Fibroblast of mammary gland (primary cell): ENCODE data around the gene PBXIP1.

ENCODE experiments used
- DNase-seq: peaks from one replicate; pipeline ENCODE4 v3.0.0-alpha.2; 2010; ENCODE audit warnings: low read depth
- H3K4me3 ChIP-seq: 2 replicates; pipeline ENCODE4 v1.5.1; 2011; ENCODE audit warnings: low read depth, mild to moderate bottlenecking, low read length, moderate library complexity; ENCODE audit not compliant: control insufficient read depth
- TF ChIP-seq, protein P1 (sequence below): conservative IDR thresholded peaks from 2 replicates; pipeline ENCODE4 v1.5.1; 2011; ENCODE audit warnings: low read depth, low read length, inconsistent platforms; ENCODE audit not compliant: control insufficient read depth, insufficient read depth

Gene PBXIP1

DNA sequence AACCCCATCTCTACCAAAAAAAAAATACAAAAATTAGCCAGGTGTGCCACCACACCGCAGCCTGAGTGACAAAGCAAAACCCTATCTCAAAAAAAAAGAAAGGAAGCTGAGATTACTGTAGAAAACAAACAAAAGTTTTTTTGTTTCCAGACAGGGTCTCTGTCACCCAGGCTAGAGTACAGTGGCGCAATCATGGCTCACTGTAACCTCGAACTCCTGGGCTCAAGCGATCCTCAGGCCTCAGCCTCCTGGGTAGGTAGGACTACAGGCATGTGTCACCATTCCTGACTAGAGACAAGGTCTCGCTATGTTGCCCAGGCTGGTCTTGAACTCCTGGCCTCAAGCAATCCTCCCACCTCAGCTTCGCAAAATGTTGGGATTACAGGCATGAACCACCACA, 8.5 kb upstream of the PBXIP1 start:
- no peak overlapping the region for H3K4me3 ChIP-seq
- no peak for DNase-seq
- TF ChIP-seq, protein P1, sequence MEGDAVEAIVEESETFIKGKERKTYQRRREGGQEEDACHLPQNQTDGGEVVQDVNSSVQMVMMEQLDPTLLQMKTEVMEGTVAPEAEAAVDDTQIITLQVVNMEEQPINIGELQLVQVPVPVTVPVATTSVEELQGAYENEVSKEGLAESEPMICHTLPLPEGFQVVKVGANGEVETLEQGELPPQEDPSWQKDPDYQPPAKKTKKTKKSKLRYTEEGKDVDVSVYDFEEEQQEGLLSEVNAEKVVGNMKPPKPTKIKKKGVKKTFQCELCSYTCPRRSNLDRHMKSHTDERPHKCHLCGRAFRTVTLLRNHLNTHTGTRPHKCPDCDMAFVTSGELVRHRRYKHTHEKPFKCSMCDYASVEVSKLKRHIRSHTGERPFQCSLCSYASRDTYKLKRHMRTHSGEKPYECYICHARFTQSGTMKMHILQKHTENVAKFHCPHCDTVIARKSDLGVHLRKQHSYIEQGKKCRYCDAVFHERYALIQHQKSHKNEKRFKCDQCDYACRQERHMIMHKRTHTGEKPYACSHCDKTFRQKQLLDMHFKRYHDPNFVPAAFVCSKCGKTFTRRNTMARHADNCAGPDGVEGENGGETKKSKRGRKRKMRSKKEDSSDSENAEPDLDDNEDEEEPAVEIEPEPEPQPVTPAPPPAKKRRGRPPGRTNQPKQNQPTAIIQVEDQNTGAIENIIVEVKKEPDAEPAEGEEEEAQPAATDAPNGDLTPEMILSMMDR, result no peak

DNA sequence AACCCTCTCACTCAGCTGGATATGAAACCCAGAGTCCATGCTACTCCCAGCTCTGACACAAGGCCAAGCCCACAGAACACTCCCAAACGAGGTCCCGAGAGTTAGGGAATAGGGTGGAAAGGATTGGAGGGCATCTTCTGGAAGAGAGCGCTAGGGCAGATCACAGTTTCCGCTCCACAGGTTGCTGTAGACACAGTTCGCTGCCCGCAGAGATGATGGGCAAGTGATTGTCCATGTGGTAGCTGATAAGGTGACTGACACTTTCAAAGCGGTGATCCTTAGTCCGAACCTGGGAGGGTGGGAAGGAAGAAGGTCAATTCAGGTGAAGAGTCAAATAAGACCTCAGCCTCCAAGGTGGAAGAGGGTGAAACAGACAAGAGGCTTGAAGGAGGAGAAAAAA, 7.7 kb upstream of the PBXIP1 start:
- DNase-seq, result no peak
- no peak overlapping the region for H3K4me3 ChIP-seq
- TF ChIP-seq, protein P1, result no peak

DNA sequence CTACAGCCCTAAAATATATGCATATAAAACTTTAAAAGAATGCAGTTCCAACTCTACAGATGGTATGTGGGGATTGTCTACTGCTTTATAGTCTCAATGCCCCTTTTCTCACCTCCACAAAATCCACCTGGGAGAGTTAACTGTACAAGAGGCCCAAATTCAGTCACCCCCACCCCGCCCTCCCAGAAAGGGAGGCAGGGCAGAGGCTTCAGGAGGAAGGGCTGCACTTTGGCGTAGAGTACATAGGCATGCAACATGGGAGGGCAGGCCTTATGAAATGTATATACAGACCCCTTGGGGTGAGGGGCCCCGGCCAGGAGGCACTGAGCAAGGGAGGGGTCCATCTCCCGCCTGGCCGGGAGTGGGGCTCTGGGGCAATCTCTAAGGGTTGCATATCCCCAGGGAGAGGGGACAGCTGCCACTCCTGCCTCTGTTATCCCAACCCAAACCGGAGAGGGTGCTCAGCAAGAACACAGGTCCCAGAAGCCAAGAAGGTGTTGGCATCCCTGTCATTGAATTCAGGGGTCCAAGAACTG, 7.0 kb upstream of the PBXIP1 start:
- no peak for DNase-seq
- TF ChIP-seq, protein P1, result no peak
- no peak overlapping the region for H3K4me3 ChIP-seq

DNA sequence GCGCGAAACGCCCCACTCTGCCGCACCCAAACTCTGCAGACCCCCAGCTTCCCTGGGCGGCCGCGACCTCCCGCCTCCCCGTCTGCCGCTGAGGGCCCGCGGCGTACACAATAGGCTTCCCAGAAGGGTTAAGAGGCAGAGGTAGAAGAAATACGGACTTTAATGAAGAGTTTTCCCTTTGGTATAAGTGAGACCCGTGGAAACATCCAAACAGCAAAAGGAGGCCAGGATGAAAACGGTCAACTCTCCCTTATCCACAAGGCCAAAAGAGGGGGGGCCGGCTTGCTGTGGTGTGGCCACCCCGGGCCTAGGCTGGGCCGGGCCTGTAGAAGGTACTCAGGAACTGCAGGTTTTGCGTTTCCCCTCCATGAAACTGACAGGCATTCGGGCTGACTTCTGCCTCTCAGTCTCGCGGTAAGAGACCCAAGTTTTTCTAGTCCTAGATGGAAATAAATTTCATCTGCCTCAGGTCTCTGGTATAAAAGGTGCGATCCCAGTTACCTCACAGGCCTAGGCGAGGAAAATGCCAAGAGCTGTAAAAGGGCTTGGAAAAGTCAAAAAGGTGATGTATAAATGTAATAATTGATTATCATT, 6.4 kb upstream of the PBXIP1 start:
- no peak for DNase-seq
- TF ChIP-seq, protein P1, result no peak
- H3K4me3 ChIP-seq, result peak overlapping the region; percentile 69

DNA sequence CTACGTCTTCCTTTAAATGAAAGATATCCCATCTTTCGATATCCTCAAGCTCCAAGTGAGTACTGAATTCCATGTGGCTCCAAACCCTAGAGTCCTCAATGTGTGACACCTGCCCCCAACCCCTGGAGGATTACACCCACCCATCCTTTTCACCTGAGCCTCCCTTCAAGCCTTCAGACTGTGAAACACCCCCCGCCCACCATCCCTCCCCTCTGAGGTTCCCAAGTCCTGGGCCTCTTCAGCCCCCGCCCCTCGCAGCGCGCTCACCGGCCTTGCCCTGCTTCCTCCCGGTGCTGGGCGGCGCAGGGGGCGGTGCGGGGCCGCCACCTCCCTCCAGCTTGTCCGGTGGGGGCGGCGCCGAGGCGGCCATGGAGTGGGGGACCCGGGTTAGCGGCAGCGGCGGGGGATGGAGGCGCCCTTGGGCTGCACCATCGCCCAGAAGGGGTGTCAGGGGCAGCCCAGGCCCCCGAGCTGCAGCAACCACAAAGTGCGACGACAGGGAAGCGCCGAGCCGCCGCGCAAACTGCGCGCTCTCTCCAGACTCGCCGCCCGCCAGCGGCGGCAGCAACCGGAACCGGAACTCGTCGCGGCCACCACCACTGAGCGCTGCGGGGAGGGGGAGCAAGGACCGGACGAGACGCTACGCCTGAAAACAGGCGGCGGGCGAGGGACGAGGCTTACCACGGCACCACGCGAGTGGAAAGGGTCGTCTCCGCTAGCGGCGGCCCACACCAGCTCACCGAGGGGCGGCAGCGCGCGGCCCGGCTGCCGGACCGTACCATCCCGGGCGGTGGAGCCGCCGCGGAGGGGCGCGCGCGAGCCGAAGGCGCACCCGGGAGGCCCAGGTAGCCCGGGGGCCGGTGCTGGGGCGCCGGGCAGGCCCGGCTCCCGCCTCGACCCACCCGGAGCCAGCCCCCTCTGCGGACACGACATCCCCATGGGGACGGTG, 5.6 kb upstream of the PBXIP1 start, which contains the start of gene PYGO2:
Gene PYGO2 (minus strand): TSS at position 576 of the 949 bp plus-strand sequence. CDS start 206 bp downstream, at position 370.
- peak; percentile 63 for DNase-seq
- H3K4me3 ChIP-seq, result peak within 1 kb of the TSS; percentile 69
- TF ChIP-seq, protein P1, result no peak

DNA sequence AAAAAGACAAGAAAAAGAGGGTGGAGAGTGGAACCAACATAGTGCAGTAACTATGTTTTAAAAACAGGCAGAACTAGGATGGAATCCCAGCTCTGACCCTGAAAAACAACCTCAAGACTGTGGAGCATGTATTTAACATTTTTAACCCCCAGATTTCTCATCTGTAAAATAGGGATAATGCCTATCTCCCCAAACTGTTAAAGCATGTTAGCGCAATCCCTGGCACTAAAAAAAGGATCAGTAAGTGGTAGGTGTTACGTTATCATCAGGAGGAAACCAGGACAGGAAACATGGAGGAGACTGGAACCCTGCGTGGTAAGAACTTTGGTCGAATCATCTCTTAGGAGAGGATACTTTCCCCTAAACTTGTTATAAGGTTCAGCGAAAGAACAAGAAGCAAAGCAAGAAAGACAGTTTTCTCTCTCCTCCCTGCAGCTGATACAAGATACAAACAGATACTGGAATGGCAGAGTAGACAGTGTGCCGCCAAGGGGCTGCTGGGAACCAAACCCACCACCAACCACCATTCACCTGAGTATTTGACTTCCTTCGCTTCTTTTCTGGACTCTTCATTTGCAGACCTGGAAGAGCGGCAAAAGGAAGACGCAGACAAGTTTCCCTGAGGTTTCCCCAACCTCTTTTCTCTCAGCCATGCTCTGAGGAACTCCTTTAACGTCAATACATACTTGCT, 4.7 kb upstream of the PBXIP1 start:
- TF ChIP-seq, protein P1, result no peak
- H3K4me3 ChIP-seq, result peak overlapping the region; percentile 69
- no peak for DNase-seq
